Endothelial cell of umbilical vein (primary cell): ENCODE results near the gene CHD9. TPM values are rescaled to one million over a fixed set of nuclear protein-coding genes. Genes with fewer than 3 reads are reported as not detected.

Experiments used
- BruUV-seq: library from RNA; stranded (reverse); fragments of 400-500 nt; replicated peaks from 2 replicates; lab custom pipeline; 2021; lab: Mats Ljungman, UMichigan
- CTCF ChIA-PET: fragments of 300-600, 350-600 bp; sonication (Branson Sonifier 250); formaldehyde crosslinking; loops from one replicate; lab custom pipeline; 2021; ENCODE audit warnings: antibody characterized with exemption, inconsistent platforms; lab: Charles Lee
- POLR2A ChIA-PET: fragments of 300-600, 350-600 bp; sonication (Branson Sonifier 250); formaldehyde crosslinking; loops from one replicate; lab custom pipeline; 2021; ENCODE audit warnings: antibody characterized with exemption, inconsistent platforms; lab: Charles Lee
- DNase-seq: peaks from one replicate; pipeline ENCODE4 v3.0.0-alpha.2; 2011; ENCODE audit warnings: low read depth, low spot score
- FAIRE-seq: peaks from 2 replicates; lab custom pipeline; 2011; peaks lifted over from hg19 to GRCh38; lab: Jason Lieb, UNC
- H2AFZ ChIP-seq: 2 replicates; pipeline ENCODE4 v1.6.0; 2012; ENCODE audit warnings: low read depth, low read length, control low read depth, inconsistent platforms
- H3K27ac ChIP-seq: 2 replicates; pipeline ENCODE4 v1.5.1; 2011; ENCODE audit warnings: low read depth, mild to moderate bottlenecking, control low read depth, low read length, moderate library complexity; ENCODE audit not compliant: insufficient read depth
- H3K27me3 ChIP-seq, 2 experiments: 2 replicates each; pipeline versions ENCODE4 v1.6.0 to v1.6.1; 2011; ENCODE audit warnings: low read length in 2 of 2, mixed read lengths in 1 of 2; ENCODE audit not compliant: control insufficient read depth in 2 of 2, insufficient read depth in 2 of 2
- H3K36me3 ChIP-seq, 2 experiments: 2 replicates in 1 of 2; 3 replicates in 1 of 2; pipeline ENCODE4 v1.5.1; 2011; ENCODE audit warnings: low read length in 2 of 2, mild to moderate bottlenecking in 1 of 2, moderate library complexity in 1 of 2; ENCODE audit not compliant: control insufficient read depth in 2 of 2, insufficient read depth in 2 of 2; ENCODE audit errors: extremely low read depth in 1 of 2
- H3K4me1 ChIP-seq: 3 replicates; pipeline ENCODE4 v1.5.1; 2011; ENCODE audit warnings: mild to moderate bottlenecking, low read length; ENCODE audit not compliant: control insufficient read depth, insufficient read depth; ENCODE audit errors: extremely low read depth
- H3K4me2 ChIP-seq: 2 replicates; pipeline ENCODE4 v1.6.1; 2011; ENCODE audit warnings: low read length, control low read depth, mixed read lengths; ENCODE audit not compliant: insufficient read depth
- H3K4me3 ChIP-seq, 3 experiments: fragments of 200-600 bp in 1 of 3; sonication (generic), shearing (Covaris generic) in 1 of 3; replicated peaks in 1 of 3; 2 replicates each; pipeline ENCODE4 v1.5.1; 2011 to 2016; ENCODE audit warnings: control low read depth in 3 of 3, low read length in 3 of 3, mild to moderate bottlenecking in 2 of 3, inconsistent platforms in 1 of 3, low read depth in 1 of 3, moderate library complexity in 1 of 3; ENCODE audit not compliant: insufficient read depth in 1 of 3
- H3K79me2 ChIP-seq: 2 replicates; pipeline ENCODE4 v1.6.0; 2012; ENCODE audit warnings: low read length, inconsistent platforms; ENCODE audit not compliant: control insufficient read depth, insufficient read depth
- H3K9ac ChIP-seq: replicated peaks from 2 replicates; pipeline ENCODE3; 2011; ENCODE audit warnings: low read length, control low read depth; ENCODE audit not compliant: insufficient read depth; ENCODE audit errors: extremely low read depth
- H3K9me1 ChIP-seq: replicated peaks from 3 replicates; pipeline ENCODE4 v1.6.0; 2011; ENCODE audit warnings: mild to moderate bottlenecking, low read length; ENCODE audit not compliant: control insufficient read depth, insufficient read depth; ENCODE audit errors: extremely low read depth
- H3K9me3 ChIP-seq: replicated peaks from 2 replicates; pipeline ENCODE4 v1.5.1; 2012; ENCODE audit warnings: low read length, inconsistent platforms; ENCODE audit not compliant: control insufficient read depth, insufficient read depth
- H4K20me1 ChIP-seq: replicated peaks from 2 replicates; pipeline ENCODE3; 2011; ENCODE audit warnings: mild to moderate bottlenecking, low read length; ENCODE audit not compliant: control insufficient read depth, insufficient read depth; ENCODE audit errors: extremely low read depth
- EZH2 ChIP-seq: IDR thresholded peaks from 2 replicates; pipeline ENCODE4 v1.6.1; 2012; ENCODE audit warnings: borderline replicate concordance, low read depth, mild to moderate bottlenecking, moderate library complexity, low read length, inconsistent platforms; ENCODE audit not compliant: severe bottlenecking
- FOS ChIP-seq: IDR thresholded peaks from 2 replicates; pipeline ENCODE4 v1.6.1; 2011; ENCODE audit warnings: mild to moderate bottlenecking, low read length, moderate library complexity, borderline replicate concordance; ENCODE audit not compliant: insufficient read depth
- GATA2 ChIP-seq: IDR thresholded peaks from 2 replicates; pipeline ENCODE4 v1.7.0; 2011; ENCODE audit warnings: low read depth, mild to moderate bottlenecking, moderate library complexity, mixed read lengths, low read length; ENCODE audit not compliant: insufficient read length, insufficient read depth
- JUN ChIP-seq: IDR thresholded peaks from 2 replicates; pipeline ENCODE4 v1.6.1; 2011; ENCODE audit warnings: borderline replicate concordance, low read depth; ENCODE audit not compliant: insufficient read length, insufficient read depth
- MYC ChIP-seq: IDR thresholded peaks from one replicate; pipeline ENCODE4 v1.6.1; 2011; ENCODE audit warnings: mild to moderate bottlenecking, low read depth, low read length
- POLR2A ChIP-seq: IDR thresholded peaks from 2 replicates; pipeline ENCODE4 v1.6.1; 2012; ENCODE audit warnings: low read depth, mild to moderate bottlenecking, control low read depth, low read length
- POLR2AphosphoS5 ChIP-seq: IDR thresholded peaks from 2 replicates; pipeline ENCODE4 v1.6.1; 2012; ENCODE audit warnings: low read depth, mild to moderate bottlenecking, control low read depth, low read length, moderate library complexity; ENCODE audit not compliant: insufficient read depth
- dilution Hi-C: fragments of 300-500 bp; cut with MboI; formaldehyde crosslinking; loops from one replicate; pipeline ENCODE4 v1.15.0; 2019; ENCODE audit warnings: low sequenced_read_pairs; ENCODE audit not compliant: extremely low pct_ligation_motif_present
- intact Hi-C: fragments of 100-400 bp; cut with micrococcal nuclease; formaldehyde crosslinking; loops from one replicate; pipeline ENCODE4 v1.10.0; 2022
- polyA plus RNA-seq, 4 experiments: library from polyadenylated mRNA; depleted of rRNA in 3 of 4; stranded (reverse) in 3 of 4; unstranded in 1 of 4; fragments of >200 nt; gene quantifications; 2 replicates each; pipeline versions ENCODE4 v1.2.1 to v1.2.3, GENCODE V29; 2011 to 2012; ENCODE audit warnings: missing spikeins in 1 of 4
- total RNA-seq: library from RNA; stranded (reverse); gene quantifications from 2 replicates; pipeline ENCODE4 v1.2.3, GENCODE V29; 2021
- TF ChIP-seq, protein P1 (sequence below), 2 donors: IDR thresholded peaks; 1 replicate in 1 of 2; 2 replicates in 1 of 2; pipeline ENCODE4 v1.5.1; 2011; ENCODE audit warnings: low read length in 2 of 2, mild to moderate bottlenecking in 2 of 2, moderate library complexity in 2 of 2, control low read depth in 1 of 2, inconsistent platforms in 1 of 2, low read depth in 1 of 2; ENCODE audit not compliant: insufficient read depth in 1 of 2; ENCODE audit errors: extremely low read depth in 1 of 2
- TF ChIP-seq, protein P2 (sequence below): IDR thresholded peaks from 2 replicates; pipeline ENCODE4 v1.6.1; 2011; ENCODE audit not compliant: insufficient read depth, insufficient read length

CHD9 gene
- total and polyA plus RNA-seq, 2 donors (not counting 3 experiments of a cell fraction or from before 2014, with no cell fraction given) = 9.9 to 59.2 TPM

GRCh38 chr16:53040788-53041187 is 14.0 kb upstream of the CHD9 start:
- POLR2A ChIA-PET = no interaction called here
- dilution Hi-C loops = no loop called here
- no peak for FAIRE-seq

GRCh38 chr16:53041320-53042051 is 13.3 kb upstream of the CHD9 start:
- Histone ChIP-seq H3K27ac (no peak overlapping the region), H3K9ac (no peak overlapping the region), H3K9me1 (no peaks in the 10 kb centered on the region), H3K4me3 (no peak overlapping the region), H4K20me1 (no peaks in the 10 kb centered on the region), H3K9me3 (no peaks in the 10 kb centered on the region), H2AFZ (no peak overlapping the region), H3K27me3 (peaks cover 24 to 39% of the 10 kb centered on the region in 2 experiments), H3K79me2 (no peaks in the 10 kb centered on the region), H3K4me1 (peaks cover 5% of the 10 kb centered on the region), H3K4me2 (no peak overlapping the region), H3K36me3 (no peaks in the 10 kb centered on the region)
- FAIRE-seq (no peak), DNase-seq (peak; percentile 74)
- BruUV-seq = no TSS peak
- no peak for TF ChIP-seq MYC
- TF ChIP-seq, protein P1, sequence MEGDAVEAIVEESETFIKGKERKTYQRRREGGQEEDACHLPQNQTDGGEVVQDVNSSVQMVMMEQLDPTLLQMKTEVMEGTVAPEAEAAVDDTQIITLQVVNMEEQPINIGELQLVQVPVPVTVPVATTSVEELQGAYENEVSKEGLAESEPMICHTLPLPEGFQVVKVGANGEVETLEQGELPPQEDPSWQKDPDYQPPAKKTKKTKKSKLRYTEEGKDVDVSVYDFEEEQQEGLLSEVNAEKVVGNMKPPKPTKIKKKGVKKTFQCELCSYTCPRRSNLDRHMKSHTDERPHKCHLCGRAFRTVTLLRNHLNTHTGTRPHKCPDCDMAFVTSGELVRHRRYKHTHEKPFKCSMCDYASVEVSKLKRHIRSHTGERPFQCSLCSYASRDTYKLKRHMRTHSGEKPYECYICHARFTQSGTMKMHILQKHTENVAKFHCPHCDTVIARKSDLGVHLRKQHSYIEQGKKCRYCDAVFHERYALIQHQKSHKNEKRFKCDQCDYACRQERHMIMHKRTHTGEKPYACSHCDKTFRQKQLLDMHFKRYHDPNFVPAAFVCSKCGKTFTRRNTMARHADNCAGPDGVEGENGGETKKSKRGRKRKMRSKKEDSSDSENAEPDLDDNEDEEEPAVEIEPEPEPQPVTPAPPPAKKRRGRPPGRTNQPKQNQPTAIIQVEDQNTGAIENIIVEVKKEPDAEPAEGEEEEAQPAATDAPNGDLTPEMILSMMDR (IDR thresholded peaks at IDR 0.05; ENCODE audit: extremely low read depth in 1 of 2, insufficient read depth in 1 of 2, low read depth in 1 of 2, low read length in 2 of 2) = no peak
- no peak for TF ChIP-seq EZH2
- no peak for TF ChIP-seq JUN
- TF ChIP-seq, protein P2, sequence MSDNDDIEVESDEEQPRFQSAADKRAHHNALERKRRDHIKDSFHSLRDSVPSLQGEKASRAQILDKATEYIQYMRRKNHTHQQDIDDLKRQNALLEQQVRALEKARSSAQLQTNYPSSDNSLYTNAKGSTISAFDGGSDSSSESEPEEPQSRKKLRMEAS = no peak
- TF ChIP-seq POLR2AphosphoS5 = no peak
- no peak for TF ChIP-seq GATA2
- TF ChIP-seq FOS = no peak
- no peak for TF ChIP-seq POLR2A
- ChIA-PET POLR2A (no interaction called here), CTCF (interaction anchor here (1.2 to 1.5 kb wide), 3 partner anchors 19 to 850 kb away, joined by 3 to 6 read pairs (median 4); no protein-coding TSS in a partner anchor)
- intact Hi-C loops (no loop called here), dilution Hi-C loops (no loop called here)

More at GRCh38 chr16:53040788-53041187, 14.0 kb upstream of the CHD9 start:
- no TSS peak for BruUV-seq
- Histone ChIP-seq H3K4me1 (peaks cover 5% of the 10 kb centered on the region), H3K27ac (no peak overlapping the region), H3K27me3 (peaks cover 24 to 39% of the 10 kb centered on the region in 2 experiments), H3K36me3 (no peaks in the 10 kb centered on the region), H2AFZ (no peak overlapping the region), H3K9ac (no peak overlapping the region), H3K4me3 (no peak overlapping the region), H3K4me2 (no peak overlapping the region), H4K20me1 (no peaks in the 10 kb centered on the region), H3K9me3 (no peaks in the 10 kb centered on the region), H3K9me1 (no peaks in the 10 kb centered on the region), H3K79me2 (no peaks in the 10 kb centered on the region)
- TF ChIP-seq, protein P2 = no peak
- intact Hi-C loops = no loop called here
- CTCF ChIA-PET = interaction anchor here (1.2 to 1.5 kb wide), 2 partner anchors 18 to 243 kb away, joined by 3 to 6 read pairs; no protein-coding TSS in a partner anchor
- no peak for DNase-seq
